ENCODE results near the gene GALNT2. TPM values are rescaled to one million over a fixed set of nuclear protein-coding genes. Genes with fewer than 3 reads are reported as not detected.

The GALNT2 gene
- total RNA-seq, 8 experiments from 2014 or later, result 28.1 to 70.6 (median 41.3) TPM

DNA sequence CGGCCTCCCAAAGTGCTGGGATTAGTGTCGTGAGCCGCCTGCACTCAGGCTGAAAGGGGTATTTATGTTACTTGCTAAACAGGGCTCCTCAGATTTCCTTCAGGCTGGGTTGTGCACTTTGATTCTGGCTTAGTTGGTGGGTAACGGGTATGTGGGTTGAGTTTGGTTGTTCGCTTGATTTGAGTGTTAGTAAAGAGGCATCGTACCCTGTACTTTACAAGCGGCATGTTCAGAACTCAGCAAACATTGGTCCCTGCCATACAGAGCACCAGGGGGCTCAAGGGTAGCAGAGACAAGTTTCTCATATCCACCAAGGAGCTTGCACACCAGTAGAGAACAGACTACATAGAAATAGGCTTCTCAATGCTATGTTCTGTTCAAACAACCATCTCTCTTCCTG lies 211.3 kb downstream of the GALNT2 start:
- Histone ChIP-seq H3K27ac (no peak overlapping the region), H3K4me3 (no peak overlapping the region), H3K4me1 (replicated peaks in 1 of 2) (peaks cover 12 to 14% of the 10 kb centered on the region in 2 donors)
- ATAC-seq (replicated peaks in 6 of 8), result no peak
- WGBS, 10 experiments, result 88 to 100% (median 95%) methylated on average over 3 to 6 of the region's 7 CpGs; no CpG with 5 or more reads in 4 of the 10 experiments
- in situ Hi-C loops (cut with MboI; ENCODE audit: low pct_unique_long_range_greater_than_20kb in 2 of 9, low sequenced_read_pairs in 9 of 9, unreplicated experiment in 9 of 9), result no loop called here

DNA sequence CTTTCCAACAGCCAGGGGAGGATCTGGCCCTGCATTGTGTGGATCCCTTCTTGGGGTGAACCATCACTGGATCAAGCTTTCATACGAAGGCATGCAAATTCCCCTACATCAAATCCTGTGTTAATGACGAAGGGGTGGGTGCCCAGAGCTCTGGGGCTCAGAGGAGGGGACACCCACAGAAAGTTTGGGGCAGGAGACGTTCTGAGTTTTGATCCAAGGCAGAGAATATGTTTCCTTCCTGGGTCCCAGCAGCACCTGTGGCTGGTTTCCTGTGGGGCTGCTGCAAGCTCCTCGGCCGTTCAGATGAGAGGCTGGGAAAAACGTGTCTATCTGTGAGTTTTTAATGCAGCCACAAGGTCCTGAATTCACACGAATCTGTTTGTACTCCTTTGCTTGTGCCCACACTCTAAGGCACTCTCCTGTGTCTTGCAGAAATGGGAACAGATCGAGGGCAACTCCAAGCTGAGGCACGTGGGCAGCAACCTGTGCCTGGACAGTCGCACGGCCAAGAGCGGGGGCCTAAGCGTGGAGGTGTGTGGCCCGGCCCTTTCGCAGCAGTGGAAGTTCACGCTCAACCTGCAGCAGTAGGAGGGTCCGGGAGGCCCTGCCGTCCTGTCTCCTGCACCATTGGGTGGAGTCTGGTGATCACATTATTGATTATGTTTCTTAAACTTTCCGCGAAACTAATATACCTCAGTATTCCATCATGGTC lies 212.0 kb downstream of the GALNT2 start:
- Histone ChIP-seq H3K27ac (no peak overlapping the region), H3K4me1 (replicated peaks in 1 of 2) (peaks cover 12 to 14% of the 10 kb centered on the region in 2 donors), H3K4me3 (no peak overlapping the region)
- ATAC-seq (replicated peaks in 6 of 8), result no peak
- in situ Hi-C loops (cut with MboI; ENCODE audit: low pct_unique_long_range_greater_than_20kb in 2 of 9, low sequenced_read_pairs in 9 of 9, unreplicated experiment in 9 of 9), result no loop called here
- WGBS, 10 experiments, result 80 to 100% (median 89%) methylated on average over 1 to 14 of the region's 20 CpGs; no CpG with 5 or more reads in 2 of the 10 experiments

DNA sequence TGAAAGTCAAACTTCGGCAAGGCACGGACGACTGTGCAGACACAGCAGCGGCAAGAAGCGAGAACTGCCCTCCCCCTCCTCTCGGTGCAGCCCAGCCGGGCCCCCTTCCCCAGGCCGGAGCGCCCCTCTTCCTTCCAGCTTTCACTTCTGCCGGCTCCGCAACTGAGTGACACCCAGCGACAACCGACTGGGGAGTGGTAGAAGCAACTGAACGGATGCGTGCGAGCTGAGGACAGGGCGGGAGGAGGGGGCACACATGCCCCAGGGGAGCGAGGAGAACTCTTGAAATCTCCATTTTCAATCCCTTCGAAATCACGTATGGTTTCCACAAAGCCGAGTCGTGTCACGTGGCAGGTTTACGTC lies 212.5 kb downstream of the GALNT2 start:
- Histone ChIP-seq H3K4me1 (replicated peaks in 1 of 2) (peaks cover 12 to 14% of the 10 kb centered on the region in 2 donors), H3K4me3 (no peak overlapping the region), H3K27ac (no peak overlapping the region)
- WGBS, 10 experiments, result 93 to 100% (median 100%) methylated on average over 2 to 19 of the region's 24 CpGs; no CpG with 5 or more reads in 6 of the 10 experiments
- in situ Hi-C loops (cut with MboI; ENCODE audit: low pct_unique_long_range_greater_than_20kb in 2 of 9, low sequenced_read_pairs in 9 of 9, unreplicated experiment in 9 of 9), result no loop called here
- ATAC-seq (replicated peaks in 6 of 8), result no peak

DNA sequence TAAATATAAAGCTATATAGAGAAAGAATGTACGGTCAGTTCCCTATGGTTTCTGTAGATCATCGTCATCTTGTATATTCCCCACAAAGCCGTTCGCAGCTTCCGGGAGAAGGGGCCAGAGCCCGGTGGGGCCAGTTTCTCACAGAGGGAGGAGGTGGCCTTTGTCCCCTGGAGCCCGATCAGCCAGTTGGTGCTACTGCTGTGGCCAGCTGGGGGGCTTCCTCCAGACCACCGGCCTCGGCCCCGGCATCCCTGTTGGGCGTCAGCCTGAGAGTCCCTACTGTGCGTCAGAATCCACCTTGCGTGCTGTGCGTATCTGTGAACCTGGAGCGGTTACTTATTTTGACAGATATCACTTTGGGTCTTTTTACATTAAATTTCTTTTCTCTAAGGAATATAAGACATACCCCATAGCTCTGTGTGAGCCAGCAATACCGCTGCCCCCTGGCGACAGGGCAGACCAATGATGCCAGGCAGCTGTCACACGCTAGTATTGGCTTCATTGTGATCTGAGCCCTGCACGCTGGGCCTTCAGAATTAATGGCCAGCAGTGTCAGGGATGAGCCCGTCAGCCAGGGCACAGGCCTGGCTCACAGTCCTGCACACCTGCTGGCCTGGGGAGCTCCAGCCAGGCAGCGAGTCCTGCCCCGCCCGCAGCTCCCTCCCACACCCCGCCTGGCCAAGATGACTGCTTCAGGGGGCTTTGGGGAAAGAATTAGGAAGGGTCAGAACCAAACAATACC lies 213.2 kb downstream of the GALNT2 start:
- H3K27ac ChIP-seq, result no peak overlapping the region
- in situ Hi-C loops (cut with MboI; ENCODE audit: low pct_unique_long_range_greater_than_20kb in 2 of 9, low sequenced_read_pairs in 9 of 9, unreplicated experiment in 9 of 9), result no loop called here
- WGBS, 10 experiments, result 84 to 100% (median 93%) methylated on average over 3 to 19 of the region's 24 CpGs; no CpG with 5 or more reads in 3 of the 10 experiments

DNA sequence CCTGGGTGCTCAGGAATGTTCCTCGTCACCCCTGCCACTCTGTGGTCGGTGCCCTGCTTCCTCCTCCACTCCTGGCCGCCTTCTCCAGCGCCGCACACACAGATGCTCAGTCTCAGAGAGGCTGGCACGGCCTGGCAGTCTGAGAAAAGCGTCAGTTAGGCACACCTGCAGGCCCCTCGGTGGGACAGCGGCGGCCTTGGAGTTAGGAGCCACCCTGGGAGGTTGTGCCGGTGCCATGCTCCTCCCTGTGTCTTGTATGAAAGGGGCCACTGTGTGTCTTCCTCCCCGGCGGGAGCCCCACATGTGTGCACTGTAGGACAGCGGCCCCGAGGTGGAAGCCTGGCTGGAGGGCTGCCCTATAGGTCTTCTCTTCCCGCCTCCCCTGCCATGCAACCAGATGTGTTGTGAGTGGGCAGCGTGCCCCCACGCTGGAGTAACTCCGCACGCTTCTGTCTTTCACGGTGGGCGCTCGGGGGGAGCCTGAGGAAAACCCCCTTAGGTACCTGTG lies 213.9 kb downstream of the GALNT2 start:
- peaks cover 12 to 14% of the 10 kb centered on the region in 2 donors for H3K4me1 ChIP-seq (replicated peaks in 1 of 2)
- no peak overlapping the region for H3K4me3 ChIP-seq
- H3K27ac ChIP-seq, result no peak overlapping the region
- in situ Hi-C loops (cut with MboI; ENCODE audit: low pct_unique_long_range_greater_than_20kb in 2 of 9, low sequenced_read_pairs in 9 of 9, unreplicated experiment in 9 of 9), result no loop called here
- no peak for ATAC-seq (replicated peaks in 6 of 8)
- 86 to 100% (median 100%) methylated on average over 2 to 8 of the region's 23 CpGs; no CpG with 5 or more reads in 4 of the 10 experiments for WGBS, 10 experiments

More for the DNA sequence above, 213.2 kb downstream of the GALNT2 start:
- Histone ChIP-seq H3K4me1 (replicated peaks in 1 of 2) (peaks cover 12 to 14% of the 10 kb centered on the region in 2 donors), H3K4me3 (no peak overlapping the region)
- peak in 1 of 8 experiments; percentile 12 for ATAC-seq (replicated peaks in 6 of 8)

DNA sequence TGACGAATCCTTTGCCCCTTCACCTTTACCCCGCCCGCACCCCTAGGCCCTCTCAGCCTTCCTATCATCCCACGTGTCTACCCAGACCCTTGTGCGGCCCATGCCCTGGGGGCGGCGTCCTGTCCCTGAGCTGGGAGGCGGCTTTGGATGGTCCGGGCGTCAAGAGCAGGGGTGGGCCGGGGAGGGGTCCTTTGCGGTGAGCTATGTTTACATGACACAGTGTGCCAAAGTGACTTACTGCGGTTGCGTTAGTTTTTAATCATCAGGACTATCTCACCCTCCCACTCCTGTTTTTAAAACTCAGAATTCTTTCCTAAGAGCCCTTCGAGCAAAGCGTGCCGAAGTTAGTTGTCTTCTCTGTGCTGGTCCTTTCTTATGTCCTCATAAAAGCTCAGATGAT lies 214.5 kb downstream of the GALNT2 start:
- in situ Hi-C loops (cut with MboI; ENCODE audit: low pct_unique_long_range_greater_than_20kb in 2 of 9, low sequenced_read_pairs in 9 of 9, unreplicated experiment in 9 of 9), result no loop called here
- 83 to 100% (median 89%) methylated on average over 3 to 9 of the region's 17 CpGs; no CpG with 5 or more reads in 5 of the 10 experiments for WGBS, 10 experiments
- Histone ChIP-seq H3K4me1 (replicated peaks in 1 of 2) (peaks cover 10 to 12% of the 10 kb centered on the region in 2 donors), H3K4me3 (no peak overlapping the region), H3K27ac (no peak overlapping the region)
- ATAC-seq (replicated peaks in 6 of 8), result no peak

DNA sequence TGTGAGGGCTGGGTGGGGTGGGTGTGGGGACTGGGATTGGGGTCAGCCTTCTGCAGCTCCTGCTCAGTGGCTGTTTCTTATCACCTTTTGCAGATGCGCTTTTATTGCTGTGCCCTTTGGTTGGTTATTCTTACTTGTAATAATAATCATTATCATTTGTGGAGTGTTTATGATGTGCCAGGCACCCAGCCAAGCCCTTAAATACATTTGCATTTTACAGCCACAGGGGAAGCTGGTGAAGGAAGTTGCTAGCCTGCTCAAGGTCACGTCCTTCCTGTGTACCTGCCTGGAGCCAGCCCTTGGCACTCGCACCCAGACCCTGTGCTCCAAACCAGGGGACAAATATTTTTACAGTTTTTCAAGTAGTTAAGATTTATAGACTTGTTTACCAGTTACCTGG lies 215.1 kb downstream of the GALNT2 start:
- H3K4me1 ChIP-seq (replicated peaks in 1 of 2), result peaks cover 4 to 6% of the 10 kb centered on the region in 2 donors
- no peak overlapping the region for H3K4me3 ChIP-seq
- ATAC-seq (replicated peaks in 6 of 8), result peak in 1 of 8 experiments; percentile 39
- in situ Hi-C loops (cut with MboI; ENCODE audit: low pct_unique_long_range_greater_than_20kb in 2 of 9, low sequenced_read_pairs in 9 of 9, unreplicated experiment in 9 of 9), result no loop called here
- H3K27ac ChIP-seq, result no peak overlapping the region
- 65 to 100% (median 79%) methylated on average over 1 to 3 of the region's 3 CpGs; no CpG with 5 or more reads in 3 of the 10 experiments for WGBS, 10 experiments

DNA sequence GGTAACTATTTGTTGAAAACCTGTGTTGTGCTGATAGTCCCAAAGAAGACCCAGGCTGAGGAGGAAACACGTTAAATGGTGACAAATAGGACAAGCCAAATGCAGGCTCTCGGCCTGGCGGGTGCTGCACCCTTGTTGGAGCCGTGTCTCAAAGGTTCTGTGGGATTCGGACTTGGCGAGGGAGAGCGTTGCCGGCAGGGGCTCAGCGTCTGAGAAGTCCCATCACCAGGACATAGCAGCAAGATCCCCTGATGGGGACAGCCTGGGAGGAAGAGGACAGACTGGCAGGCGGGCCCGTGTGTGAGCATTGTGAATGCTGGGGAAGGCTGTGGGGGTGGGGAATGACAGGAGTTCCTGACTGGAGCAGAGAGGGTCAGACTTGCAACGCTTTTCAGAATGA lies 216.6 kb downstream of the GALNT2 start:
- WGBS, 10 experiments, result 50 to 96% (median 91%) methylated on average over 1 to 11 of the region's 12 CpGs; no CpG with 5 or more reads in 2 of the 10 experiments
- H3K27ac ChIP-seq, result no peak overlapping the region
- in situ Hi-C loops (cut with MboI; ENCODE audit: low pct_unique_long_range_greater_than_20kb in 2 of 9, low sequenced_read_pairs in 9 of 9, unreplicated experiment in 9 of 9), result no loop called here
- no peak for ATAC-seq (replicated peaks in 6 of 8)
- H3K4me3 ChIP-seq, result no peak overlapping the region
- no peaks in the 10 kb centered on the region for H3K4me1 ChIP-seq (replicated peaks in 1 of 2)

DNA sequence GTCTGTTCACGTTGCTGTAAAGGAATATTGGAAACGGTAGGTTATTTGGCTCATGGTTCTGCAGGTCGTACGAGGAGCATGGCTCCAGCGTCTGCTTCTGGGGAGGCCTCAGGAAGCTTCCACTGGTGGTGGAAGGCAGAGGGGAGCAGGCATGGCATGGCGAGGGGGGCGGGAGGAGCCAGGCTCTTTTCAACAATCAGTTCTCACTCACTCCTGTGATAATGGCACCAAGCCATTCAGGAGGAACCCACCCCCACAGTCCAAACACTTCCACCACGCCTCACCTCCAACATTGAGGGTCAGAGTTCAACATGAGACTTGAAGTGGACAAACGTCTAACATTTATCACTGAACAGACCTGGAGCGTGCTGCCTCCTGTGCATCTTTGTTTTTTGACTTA lies 217.9 kb downstream of the GALNT2 start:
- WGBS, 10 experiments, result 80 to 95% (median 81%) methylated on average over 1 to 9 of the region's 10 CpGs; no CpG with 5 or more reads in 5 of the 10 experiments
- Histone ChIP-seq H3K4me1 (replicated peaks in 1 of 2) (no peaks in the 10 kb centered on the region), H3K4me3 (no peak overlapping the region), H3K27ac (no peak overlapping the region)
- no peak for ATAC-seq (replicated peaks in 6 of 8)
- in situ Hi-C loops (cut with MboI; ENCODE audit: low pct_unique_long_range_greater_than_20kb in 2 of 9, low sequenced_read_pairs in 9 of 9, unreplicated experiment in 9 of 9), result no loop called here

DNA sequence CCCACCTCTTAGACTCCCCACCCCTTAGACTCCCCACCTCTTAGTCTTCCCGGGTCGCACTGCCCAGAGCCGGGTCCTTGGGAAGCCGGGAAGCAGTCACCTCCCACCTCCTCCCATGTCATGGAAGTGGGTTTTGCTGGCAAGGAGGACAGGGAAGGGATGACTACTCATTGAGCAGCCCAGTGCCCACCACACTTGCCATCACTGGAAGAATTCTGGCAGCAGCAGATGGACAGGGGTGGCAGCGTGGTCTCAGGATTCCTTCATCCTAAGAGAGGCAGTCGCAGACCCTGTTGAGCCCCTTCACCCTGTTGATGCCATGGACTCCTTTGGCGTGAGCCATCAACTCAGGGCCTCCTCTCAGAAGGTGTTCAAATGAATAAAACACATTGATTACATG lies 218.3 kb downstream of the GALNT2 start:
- Histone ChIP-seq H3K27ac (no peak overlapping the region), H3K4me3 (no peak overlapping the region), H3K4me1 (replicated peaks in 1 of 2) (no peaks in the 10 kb centered on the region)
- 91 to 100% (median 100%) methylated on average over 1 to 7 of the region's 7 CpGs; no CpG with 5 or more reads in 5 of the 10 experiments for WGBS, 10 experiments
- in situ Hi-C loops (cut with MboI; ENCODE audit: low pct_unique_long_range_greater_than_20kb in 2 of 9, low sequenced_read_pairs in 9 of 9, unreplicated experiment in 9 of 9), result no loop called here
- no peak for ATAC-seq (replicated peaks in 6 of 8)

DNA sequence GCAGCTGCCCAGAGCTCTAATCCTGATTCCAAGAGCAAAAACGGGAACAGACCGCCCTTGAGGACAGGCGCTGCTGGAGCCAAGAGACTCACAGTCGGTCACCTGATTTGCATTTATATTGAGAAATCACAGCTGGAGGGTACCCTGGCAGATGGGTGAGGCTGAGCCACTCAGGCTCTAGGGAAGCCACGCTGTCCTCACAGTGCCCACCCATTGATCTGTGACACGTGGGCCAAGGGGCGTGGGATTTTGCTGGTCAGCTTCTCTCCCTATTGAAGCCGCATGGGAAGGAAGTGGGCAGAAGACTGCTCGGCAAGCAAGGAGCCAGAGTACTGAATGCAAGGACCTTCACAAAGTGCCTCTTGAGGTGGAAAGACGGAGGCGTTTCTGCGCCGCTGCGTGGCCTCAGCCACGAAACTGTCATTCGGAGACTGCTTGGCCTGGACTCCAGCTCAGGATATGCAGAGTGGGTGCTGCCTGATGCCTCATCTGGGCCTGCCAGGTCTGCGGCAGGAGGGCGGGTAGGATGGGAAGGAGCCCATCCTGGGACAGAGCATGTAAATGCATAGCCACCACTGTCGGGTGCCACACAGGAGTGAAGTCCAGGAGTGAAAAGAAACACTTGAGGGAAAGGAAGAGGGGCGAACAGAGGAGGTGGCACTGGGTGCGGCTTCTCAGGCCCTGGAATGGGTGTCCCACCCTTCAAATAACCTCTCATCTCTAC lies 219.3 kb downstream of the GALNT2 start:
- Histone ChIP-seq H3K4me1 (replicated peaks in 1 of 2) (no peaks in the 10 kb centered on the region), H3K4me3 (no peak overlapping the region), H3K27ac (no peak overlapping the region)
- in situ Hi-C loops (cut with MboI; ENCODE audit: low pct_unique_long_range_greater_than_20kb in 2 of 9, low sequenced_read_pairs in 9 of 9, unreplicated experiment in 9 of 9), result no loop called here
- no peak for ATAC-seq (replicated peaks in 6 of 8)
- 60 to 100% (median 88%) methylated on average over 1 to 16 of the region's 21 CpGs for WGBS, 10 experiments

DNA sequence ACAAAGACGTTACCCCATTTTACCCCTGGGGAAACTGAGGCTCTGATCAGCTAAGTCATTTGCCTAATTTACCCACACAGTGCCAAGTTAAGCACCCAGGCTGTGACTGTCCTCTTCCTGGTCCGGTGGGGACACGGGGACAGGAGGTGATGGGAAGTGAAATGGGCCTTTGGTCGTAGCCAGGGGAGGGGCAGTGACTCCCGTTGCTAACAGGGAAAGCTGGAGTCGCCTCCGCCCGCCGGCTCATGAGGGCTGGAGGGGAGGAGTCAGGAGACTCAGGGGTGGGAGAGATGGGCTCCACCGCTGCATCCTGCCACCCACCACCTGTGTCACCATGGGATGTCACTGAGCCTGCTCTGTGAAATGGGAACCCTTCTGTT lies 219.8 kb downstream of the GALNT2 start:
- ATAC-seq (replicated peaks in 6 of 8), result no peak
- H3K4me1 ChIP-seq (replicated peaks in 1 of 2), result peaks cover 0 to under 1% of the 10 kb centered on the region in 2 donors
- H3K27ac ChIP-seq, result no peak overlapping the region
- WGBS, 10 experiments, result 0 to 85% (median 65%) methylated on average over 2 to 6 of the region's 10 CpGs; no CpG with 5 or more reads in 7 of the 10 experiments
- H3K4me3 ChIP-seq, result no peak overlapping the region
- in situ Hi-C loops (cut with MboI; ENCODE audit: low pct_unique_long_range_greater_than_20kb in 2 of 9, low sequenced_read_pairs in 9 of 9, unreplicated experiment in 9 of 9), result no loop called here
